ENCODE data around the gene FOXP1. TPM values are rescaled to one million over a fixed set of nuclear protein-coding genes. Genes with fewer than 3 reads are reported as not detected.

FOXP1 gene
- total and polyA plus RNA-seq, 2 of the 8 experiments (the other 6 are each of a cell fraction or from before 2014, with no cell fraction given): 13.9 to 25.4 TPM

DNA sequence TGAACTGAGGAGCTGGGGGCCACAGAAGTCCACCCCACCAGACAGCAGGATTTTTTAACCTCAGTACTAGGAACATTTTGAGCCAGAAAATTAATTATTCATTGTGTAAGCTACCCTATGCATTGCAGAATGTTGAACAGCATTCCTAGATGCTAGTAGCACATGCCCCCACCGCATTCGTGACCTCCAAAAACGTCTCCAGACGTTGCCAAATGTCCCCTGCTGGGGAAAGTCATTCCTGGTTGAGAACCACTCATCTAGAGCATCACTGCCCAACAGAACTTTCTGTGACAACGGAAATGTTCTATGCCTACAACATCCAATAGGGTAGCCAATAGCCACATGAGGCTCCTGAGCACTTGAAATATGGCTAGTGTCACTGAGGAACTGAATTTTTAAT lies 333.5 kb downstream of the FOXP1 start:
- WGBS, 2 experiments (ENCODE audit: extremely low coverage in 1 of 2, insufficient coverage in 1 of 2, insufficient read length in 1 of 2, insufficient replicate concordance in 2 of 2, low coverage in 1 of 2, low lambda C conversion rate in 2 of 2, missing lambda C conversion rate in 1 of 2): 92% methylated on average over 5 of the region's 5 CpGs; no CpG with 5 or more reads in 1 of the 2 experiments
- ChIA-PET POLR2A (ENCODE audit: partially characterized antibody) (interaction anchor here (0.8 kb wide), 1 partner anchor 27 kb away, joined by 3 read pairs; no protein-coding TSS in a partner anchor), CTCF (ENCODE audit: partially characterized antibody) (interaction anchor here (1.0 kb wide), 1 partner anchor 262 kb away, joined by 6 read pairs; no protein-coding TSS in a partner anchor)
- no peak overlapping the region for H3K4ac ChIP-seq (replicated peaks; ENCODE audit: insufficient read length, low read depth, low read length)
- no peak overlapping the region for H2BK120ac ChIP-seq (replicated peaks; ENCODE audit: low read depth, low read length)
- H3K79me2 ChIP-seq (ENCODE audit: control insufficient read depth in 1 of 2, insufficient read depth in 2 of 2, low read length in 2 of 2): peaks cover 2 to 31% of the 10 kb centered on the region in 2 experiments; a peak in 2 of 4 replicates
- H3K4me3 ChIP-seq (ENCODE audit: extremely low read depth in 1 of 4, insufficient read depth in 2 of 4, low read depth in 3 of 4, low read length in 4 of 4): no peak overlapping the region
- H4K5ac ChIP-seq (ENCODE audit: insufficient read length, low read depth, low read length): no peak overlapping the region
- no peaks in the 10 kb centered on the region for H4K20me1 ChIP-seq (replicated peaks in 1 of 2; ENCODE audit: control insufficient read depth in 1 of 2, insufficient read depth in 2 of 2, low read length in 2 of 2)
- no peak overlapping the region; the same call in 1 of the 2 replicates for H2BK12ac ChIP-seq (ENCODE audit: low read depth, low read length)
- H3K27me3 ChIP-seq (replicated peaks in 1 of 4; ENCODE audit: control insufficient read depth in 3 of 4, extremely low read depth in 1 of 4, insufficient read depth in 3 of 4, low read length in 3 of 4): no peaks in the 10 kb centered on the region
- H4K91ac ChIP-seq (replicated peaks; ENCODE audit: insufficient read length, low read length): no peak overlapping the region
- H3K23ac ChIP-seq (ENCODE audit: insufficient read length): no peak overlapping the region
- FAIRE-seq: no peak
- H3K18ac ChIP-seq (ENCODE audit: extremely low read depth, low read length): no peak overlapping the region
- no peak overlapping the region for H3K4me2 ChIP-seq (ENCODE audit: insufficient read depth in 1 of 2, low read depth in 2 of 2, low read length in 2 of 2)
- H2AFZ ChIP-seq (ENCODE audit: low read length): no peak overlapping the region
- H2BK5ac ChIP-seq (ENCODE audit: low read depth, low read length): no peak overlapping the region
- no peak overlapping the region for H3K56ac ChIP-seq (replicated peaks; ENCODE audit: insufficient read length, low read depth, low read length)
- H2AK5ac ChIP-seq (ENCODE audit: low read depth, low read length): no peak overlapping the region
- H3K36me3 ChIP-seq (ENCODE audit: control insufficient read depth in 2 of 4, insufficient read depth in 4 of 4, low read length in 3 of 4): no peaks in the 10 kb centered on the region
- H3K14ac ChIP-seq (ENCODE audit: insufficient read length): no peak overlapping the region
- H3K4me1 ChIP-seq (replicated peaks in 1 of 4; ENCODE audit: control insufficient read depth in 3 of 4, insufficient read depth in 4 of 4, low read length in 3 of 4): peaks cover 2 to 16% (median 15%) of the 10 kb centered on the region in 4 experiments
- H2BK20ac ChIP-seq (ENCODE audit: low read length): no peak overlapping the region
- no peaks in the 10 kb centered on the region for H3K23me2 ChIP-seq (ENCODE audit: low read depth, low read length)
- no peak overlapping the region for H4K8ac ChIP-seq (ENCODE audit: extremely low read depth, insufficient read depth, low read length)
- H2BK15ac ChIP-seq (ENCODE audit: low read length): no peak overlapping the region
- no peak for DNase-seq (ENCODE audit: low read depth in 1 of 2, low spot score in 2 of 2)
- peaks cover 5% of the 10 kb centered on the region for H3K79me1 ChIP-seq (ENCODE audit: low read depth, low read length)
- H3K9me3 ChIP-seq (ENCODE audit: insufficient read depth in 2 of 2, low read depth in 1 of 2, low read length in 1 of 2): no peaks in the 10 kb centered on the region
- H3K9ac ChIP-seq (replicated peaks in 1 of 4; ENCODE audit: extremely low read depth in 1 of 4, low read depth in 3 of 4, low read length in 3 of 4): no peak overlapping the region
- no peak overlapping the region for H3K27ac ChIP-seq (ENCODE audit: low read depth, low read length)
- TF ChIP-seq RAD21 (IDR thresholded peaks at IDR 0.05 in 1 of 2, conservative IDR thresholded peaks at IDR 0.05 in 1 of 2; ENCODE audit: low read depth in 2 of 2, low read length in 2 of 2): no peak
- TF ChIP-seq SIRT6 (IDR thresholded peaks at IDR 0.05; ENCODE audit: low read length): no peak
- no peak for TF ChIP-seq YY1 (IDR thresholded peaks at IDR 0.05; ENCODE audit: low read depth, low read length)
- no peak for TF ChIP-seq HDAC6 (IDR thresholded peaks at IDR 0.05; ENCODE audit: low read depth, low read length)
- no peak for TF ChIP-seq CHD2 (IDR thresholded peaks at IDR 0.05; ENCODE audit: low read length)
- TF ChIP-seq SRF (IDR thresholded peaks at IDR 0.05; ENCODE audit: low read depth, low read length): no peak
- TF ChIP-seq CTBP2 (IDR thresholded peaks at IDR 0.05; ENCODE audit: borderline replicate concordance, insufficient read depth, insufficient read length, low read length): no peak
- no peak for TF ChIP-seq TBP (IDR thresholded peaks at IDR 0.05; ENCODE audit: low read depth, low read length)

Measured in H1 (cell line).